ENCODE data around the gene PNKD. TPM values are rescaled to one million over a fixed set of nuclear protein-coding genes. Genes with fewer than 3 reads are reported as not detected.

PNKD gene
- total and polyA plus RNA-seq, 4 donors = 45.7 to 101 (median 84.4) TPM

- H3K27ac ChIP-seq (ENCODE audit: low read depth, low read length) = no peak overlapping the region
- WGBS (ENCODE audit: insufficient coverage) = 100% methylated on average over 1 of the region's 1 CpG
- no peak for DNase-seq (ENCODE audit: low read depth in 4 of 6, low spot score in 6 of 6)
Measured at GRCh38 chr2:218332288-218332687, 62.0 kb downstream of the PNKD start.

GRCh38 chr2:218332920-218333645 is 62.8 kb downstream of the PNKD start:
- no peaks in the 10 kb centered on the region for H3K36me3 ChIP-seq (ENCODE audit: control insufficient read depth, insufficient read depth, low read length)
- H3K9me3 ChIP-seq (ENCODE audit: control insufficient read depth, insufficient read depth, low read length) = no peaks in the 10 kb centered on the region
- no peaks in the 10 kb centered on the region for H3K27me3 ChIP-seq (ENCODE audit: control insufficient read depth, insufficient read depth, low read length)
- no peak for DNase-seq (ENCODE audit: low read depth in 4 of 6, low spot score in 6 of 6)
- no peak overlapping the region for H3K4me3 ChIP-seq (ENCODE audit: low read depth, low read length)
- peaks cover 12% of the 10 kb centered on the region for H3K4me1 ChIP-seq (ENCODE audit: control insufficient read depth, insufficient read depth, low read length)
- H3K27ac ChIP-seq (ENCODE audit: low read depth, low read length) = peak overlapping the region; percentile 25
- 76% methylated on average over 15 of the region's 16 CpGs for WGBS (ENCODE audit: insufficient coverage)

More at GRCh38 chr2:218332288-218332687, 62.0 kb downstream of the PNKD start:
- Histone ChIP-seq H3K36me3 (ENCODE audit: control insufficient read depth, insufficient read depth, low read length) (no peaks in the 10 kb centered on the region), H3K4me3 (ENCODE audit: low read depth, low read length) (no peak overlapping the region), H3K4me1 (ENCODE audit: control insufficient read depth, insufficient read depth, low read length) (peaks cover 12% of the 10 kb centered on the region), H3K27me3 (ENCODE audit: control insufficient read depth, insufficient read depth, low read length) (no peaks in the 10 kb centered on the region), H3K9me3 (ENCODE audit: control insufficient read depth, insufficient read depth, low read length) (no peaks in the 10 kb centered on the region)

- peaks cover 9% of the 10 kb centered on the region for H3K4me1 ChIP-seq (ENCODE audit: control insufficient read depth, insufficient read depth, low read length)
Measured at GRCh38 chr2:218334531-218334930, 64.2 kb downstream of the PNKD start.

DNA sequence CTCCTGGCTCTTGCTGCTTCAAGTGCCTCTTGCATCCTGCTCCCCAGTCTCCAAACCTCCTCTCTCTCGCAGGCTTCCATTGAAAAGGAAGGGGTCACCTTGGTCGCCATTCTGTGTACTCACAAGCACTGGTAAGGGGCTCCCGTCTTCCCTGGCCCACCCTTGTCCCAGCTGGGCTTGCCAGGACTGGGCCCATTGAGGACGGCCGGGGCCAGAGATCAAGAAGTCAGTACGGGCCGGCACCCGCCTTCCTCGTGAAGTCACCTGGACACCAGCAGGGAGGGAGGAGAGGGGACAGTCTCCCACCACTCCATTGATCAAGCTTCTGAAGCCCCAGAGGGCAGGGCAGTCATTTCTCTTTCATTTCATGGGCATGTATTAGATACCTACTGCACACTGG is 70.3 kb downstream of the PNKD start:
- WGBS (ENCODE audit: insufficient coverage) = 92% methylated on average over 9 of the region's 9 CpGs
- Histone ChIP-seq H3K9me3 (ENCODE audit: control insufficient read depth, insufficient read depth, low read length) (no peaks in the 10 kb centered on the region), H3K27ac (ENCODE audit: low read depth, low read length) (no peak overlapping the region), H3K4me3 (ENCODE audit: low read depth, low read length) (no peak overlapping the region), H3K4me1 (ENCODE audit: control insufficient read depth, insufficient read depth, low read length) (no peaks in the 10 kb centered on the region), H3K27me3 (ENCODE audit: control insufficient read depth, insufficient read depth, low read length) (no peaks in the 10 kb centered on the region), H3K36me3 (ENCODE audit: control insufficient read depth, insufficient read depth, low read length) (peaks cover 39% of the 10 kb centered on the region)
- no peak for DNase-seq (ENCODE audit: low read depth in 4 of 6, low spot score in 6 of 6)

More at GRCh38 chr2:218334531-218334930, 64.2 kb downstream of the PNKD start:
- WGBS (ENCODE audit: insufficient coverage) = no CpG with 5 or more reads among the region's 3 CpGs
- Histone ChIP-seq H3K27me3 (ENCODE audit: control insufficient read depth, insufficient read depth, low read length) (no peaks in the 10 kb centered on the region), H3K27ac (ENCODE audit: low read depth, low read length) (no peak overlapping the region), H3K36me3 (ENCODE audit: control insufficient read depth, insufficient read depth, low read length) (no peaks in the 10 kb centered on the region), H3K4me3 (ENCODE audit: low read depth, low read length) (no peak overlapping the region), H3K9me3 (ENCODE audit: control insufficient read depth, insufficient read depth, low read length) (no peaks in the 10 kb centered on the region)
- DNase-seq (ENCODE audit: low read depth in 4 of 6, low spot score in 6 of 6) = no peak

GRCh38 chr2:218341381-218341780 is 71.1 kb downstream of the PNKD start:
- no peak overlapping the region for H3K4me3 ChIP-seq (ENCODE audit: low read depth, low read length)
- DNase-seq (ENCODE audit: low read depth in 4 of 6, low spot score in 6 of 6) = no peak
- H3K27me3 ChIP-seq (ENCODE audit: control insufficient read depth, insufficient read depth, low read length) = no peaks in the 10 kb centered on the region
- H3K27ac ChIP-seq (ENCODE audit: low read depth, low read length) = no peak overlapping the region
- WGBS (ENCODE audit: insufficient coverage) = 96% methylated on average over 7 of the region's 8 CpGs
- no peaks in the 10 kb centered on the region for H3K9me3 ChIP-seq (ENCODE audit: control insufficient read depth, insufficient read depth, low read length)
- peaks cover 44% of the 10 kb centered on the region for H3K36me3 ChIP-seq (ENCODE audit: control insufficient read depth, insufficient read depth, low read length)
- H3K4me1 ChIP-seq (ENCODE audit: control insufficient read depth, insufficient read depth, low read length) = no peaks in the 10 kb centered on the region

- 90% methylated on average over 4 of the region's 5 CpGs for WGBS (ENCODE audit: insufficient coverage)
- no peaks in the 10 kb centered on the region for H3K27me3 ChIP-seq (ENCODE audit: control insufficient read depth, insufficient read depth, low read length)
- no peaks in the 10 kb centered on the region for H3K4me1 ChIP-seq (ENCODE audit: control insufficient read depth, insufficient read depth, low read length)
- H3K9me3 ChIP-seq (ENCODE audit: control insufficient read depth, insufficient read depth, low read length) = no peaks in the 10 kb centered on the region
- no peak overlapping the region for H3K4me3 ChIP-seq (ENCODE audit: low read depth, low read length)
- H3K27ac ChIP-seq (ENCODE audit: low read depth, low read length) = no peak overlapping the region
- H3K36me3 ChIP-seq (ENCODE audit: control insufficient read depth, insufficient read depth, low read length) = peaks cover 44% of the 10 kb centered on the region
- no peak for DNase-seq (ENCODE audit: low read depth in 4 of 6, low spot score in 6 of 6)
Measured at GRCh38 chr2:218342837-218343236, 72.5 kb downstream of the PNKD start.

GRCh38 chr2:218343591-218343990 is 73.3 kb downstream of the PNKD start:
- Histone ChIP-seq H3K9me3 (ENCODE audit: control insufficient read depth, insufficient read depth, low read length) (no peaks in the 10 kb centered on the region), H3K4me1 (ENCODE audit: control insufficient read depth, insufficient read depth, low read length) (no peaks in the 10 kb centered on the region), H3K27ac (ENCODE audit: low read depth, low read length) (no peak overlapping the region), H3K36me3 (ENCODE audit: control insufficient read depth, insufficient read depth, low read length) (peaks cover 44% of the 10 kb centered on the region), H3K4me3 (ENCODE audit: low read depth, low read length) (no peak overlapping the region), H3K27me3 (ENCODE audit: control insufficient read depth, insufficient read depth, low read length) (no peaks in the 10 kb centered on the region)
- WGBS (ENCODE audit: insufficient coverage) = 85% methylated on average over 3 of the region's 3 CpGs
- no peak for DNase-seq (ENCODE audit: low read depth in 4 of 6, low spot score in 6 of 6)

DNA sequence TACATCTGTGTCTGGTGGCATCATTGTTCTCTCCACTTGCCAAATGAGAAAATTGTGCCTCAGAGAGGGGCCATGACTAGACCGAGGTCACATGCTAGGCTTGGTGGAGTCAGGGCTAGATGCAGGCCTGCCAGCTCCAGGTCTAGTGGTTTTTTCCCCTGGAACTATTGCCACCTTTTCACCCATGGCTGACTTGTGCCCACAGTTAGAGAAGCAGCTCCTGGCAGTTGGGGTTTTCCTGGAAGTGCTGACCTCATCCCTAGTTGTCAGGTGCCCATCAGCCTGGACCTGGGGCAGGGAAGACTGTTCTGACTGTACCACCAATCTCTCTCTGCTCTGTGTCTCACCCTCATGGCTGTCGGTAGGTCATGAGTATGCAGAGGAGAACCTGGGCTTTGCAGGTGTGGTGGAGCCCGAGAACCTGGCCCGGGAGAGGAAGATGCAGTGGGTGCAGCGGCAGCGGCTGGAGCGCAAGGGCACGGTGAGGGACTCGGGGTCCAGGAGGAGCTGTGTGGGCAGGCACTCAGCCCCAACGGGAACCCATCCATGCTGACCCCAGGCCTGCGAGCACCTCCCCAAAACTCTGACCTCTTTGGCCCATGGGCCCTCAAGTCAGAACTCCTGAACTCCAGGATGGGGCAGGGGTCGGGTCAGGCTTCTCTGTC is 73.9 kb downstream of the PNKD start:
- 91% methylated on average over 12 of the region's 12 CpGs for WGBS (ENCODE audit: insufficient coverage)
- no peak overlapping the region for H3K27ac ChIP-seq (ENCODE audit: low read depth, low read length)
- no peak for DNase-seq (ENCODE audit: low read depth in 4 of 6, low spot score in 6 of 6)
- H3K4me3 ChIP-seq (ENCODE audit: low read depth, low read length) = no peak overlapping the region
- peaks cover 44% of the 10 kb centered on the region for H3K36me3 ChIP-seq (ENCODE audit: control insufficient read depth, insufficient read depth, low read length)
- H3K9me3 ChIP-seq (ENCODE audit: control insufficient read depth, insufficient read depth, low read length) = no peaks in the 10 kb centered on the region
- no peaks in the 10 kb centered on the region for H3K27me3 ChIP-seq (ENCODE audit: control insufficient read depth, insufficient read depth, low read length)
- no peaks in the 10 kb centered on the region for H3K4me1 ChIP-seq (ENCODE audit: control insufficient read depth, insufficient read depth, low read length)

- Histone ChIP-seq H3K27ac (ENCODE audit: low read depth, low read length) (no peak overlapping the region), H3K4me3 (ENCODE audit: low read depth, low read length) (no peak overlapping the region), H3K9me3 (ENCODE audit: control insufficient read depth, insufficient read depth, low read length) (no peaks in the 10 kb centered on the region), H3K27me3 (ENCODE audit: control insufficient read depth, insufficient read depth, low read length) (no peaks in the 10 kb centered on the region), H3K4me1 (ENCODE audit: control insufficient read depth, insufficient read depth, low read length) (no peaks in the 10 kb centered on the region), H3K36me3 (ENCODE audit: control insufficient read depth, insufficient read depth, low read length) (peaks cover 44% of the 10 kb centered on the region)
- no peak for DNase-seq (ENCODE audit: low read depth in 4 of 6, low spot score in 6 of 6)
- WGBS (ENCODE audit: insufficient coverage) = 86% methylated on average over 9 of the region's 22 CpGs
Measured at GRCh38 chr2:218344755-218345417, 74.6 kb downstream of the PNKD start.
